Measurements from ENCODE around the gene NEUROD6. TPM values are rescaled to one million over a fixed set of nuclear protein-coding genes. Genes with fewer than 3 reads are reported as not detected.

NEUROD6 gene
- total and polyA plus RNA-seq, 10 donors: not detected

DNA sequence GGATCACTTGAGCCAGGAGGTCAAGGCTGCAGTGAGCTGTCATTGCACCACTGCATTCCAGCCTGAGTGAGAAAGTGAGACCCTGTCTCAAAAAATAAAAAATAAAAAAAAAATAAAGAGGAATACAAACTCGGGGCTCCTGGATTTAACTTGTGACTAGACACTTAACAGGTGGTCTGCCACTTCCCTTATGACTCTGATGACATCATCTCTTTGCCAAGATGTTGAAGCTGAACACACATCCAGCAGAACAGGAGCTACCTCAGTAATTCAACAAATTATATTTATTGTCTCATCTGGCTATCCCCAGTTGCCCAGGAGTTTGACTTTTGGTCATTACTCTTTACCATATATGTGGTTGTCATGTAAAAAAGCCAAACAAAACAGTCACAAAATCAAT is 35.3 kb downstream of the NEUROD6 start:
- Histone ChIP-seq H3K27ac (no peak overlapping the region), H3K9me3 (no peaks in the 10 kb centered on the region), H3K27me3 (replicated peaks in 1 of 7) (no peaks in the 10 kb centered on the region), H3K4me3 (no peak overlapping the region), H3K4me1 (no peaks in the 10 kb centered on the region), H3K36me3 (no peaks in the 10 kb centered on the region)
- 49 to 66% (median 62%) methylated on average over 1 of the region's 1 CpG for WGBS, 5 donors
- DNase-seq: no peak
- TF ChIP-seq, protein P1, sequence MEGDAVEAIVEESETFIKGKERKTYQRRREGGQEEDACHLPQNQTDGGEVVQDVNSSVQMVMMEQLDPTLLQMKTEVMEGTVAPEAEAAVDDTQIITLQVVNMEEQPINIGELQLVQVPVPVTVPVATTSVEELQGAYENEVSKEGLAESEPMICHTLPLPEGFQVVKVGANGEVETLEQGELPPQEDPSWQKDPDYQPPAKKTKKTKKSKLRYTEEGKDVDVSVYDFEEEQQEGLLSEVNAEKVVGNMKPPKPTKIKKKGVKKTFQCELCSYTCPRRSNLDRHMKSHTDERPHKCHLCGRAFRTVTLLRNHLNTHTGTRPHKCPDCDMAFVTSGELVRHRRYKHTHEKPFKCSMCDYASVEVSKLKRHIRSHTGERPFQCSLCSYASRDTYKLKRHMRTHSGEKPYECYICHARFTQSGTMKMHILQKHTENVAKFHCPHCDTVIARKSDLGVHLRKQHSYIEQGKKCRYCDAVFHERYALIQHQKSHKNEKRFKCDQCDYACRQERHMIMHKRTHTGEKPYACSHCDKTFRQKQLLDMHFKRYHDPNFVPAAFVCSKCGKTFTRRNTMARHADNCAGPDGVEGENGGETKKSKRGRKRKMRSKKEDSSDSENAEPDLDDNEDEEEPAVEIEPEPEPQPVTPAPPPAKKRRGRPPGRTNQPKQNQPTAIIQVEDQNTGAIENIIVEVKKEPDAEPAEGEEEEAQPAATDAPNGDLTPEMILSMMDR (IDR thresholded peaks at IDR 0.05 in 8 of 11, conservative IDR thresholded peaks at IDR 0.05 in 3 of 11): no peak
- TF ChIP-seq POLR2AphosphoS5 (IDR thresholded peaks at IDR 0.05): no peak
- no peak for TF ChIP-seq POLR2A (IDR thresholded peaks at IDR 0.05)
- intact Hi-C loops (cut with DNase I; ENCODE audit: low total_unique reads): no loop called here

DNA sequence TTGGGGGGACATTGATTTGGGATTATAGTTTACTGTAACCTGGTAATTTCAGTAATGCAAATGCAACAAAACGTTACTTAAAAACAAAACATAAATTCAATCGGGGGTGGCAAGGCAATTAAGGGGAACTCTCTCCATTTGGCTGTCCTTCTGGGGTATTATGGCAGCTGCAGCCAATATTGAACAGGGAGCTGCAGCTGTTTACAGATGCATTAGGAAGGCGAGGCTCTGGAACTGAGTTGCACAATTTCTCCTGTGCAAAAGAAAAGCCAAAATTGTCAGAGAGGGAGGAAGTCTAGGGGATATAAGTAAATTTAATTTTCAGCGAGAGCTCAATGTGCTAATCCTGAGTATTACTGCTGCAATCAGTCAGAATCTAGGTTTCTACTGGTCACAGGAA is 36.1 kb downstream of the NEUROD6 start:
- Histone ChIP-seq H3K4me1 (no peaks in the 10 kb centered on the region), H3K4me3 (no peak overlapping the region), H3K36me3 (no peaks in the 10 kb centered on the region), H3K27ac (no peak overlapping the region), H3K27me3 (replicated peaks in 1 of 7) (no peaks in the 10 kb centered on the region), H3K9me3 (no peaks in the 10 kb centered on the region)
- intact Hi-C loops (cut with DNase I; ENCODE audit: low total_unique reads): no loop called here
- TF ChIP-seq POLR2AphosphoS5 (IDR thresholded peaks at IDR 0.05) (no peak), POLR2A (IDR thresholded peaks at IDR 0.05) (no peak)
- TF ChIP-seq, protein P1 (IDR thresholded peaks at IDR 0.05 in 8 of 11, conservative IDR thresholded peaks at IDR 0.05 in 3 of 11): no peak
- 61 to 80% (median 74%) methylated on average over 4 of the region's 4 CpGs for WGBS, 5 donors
- no peak for DNase-seq

DNA sequence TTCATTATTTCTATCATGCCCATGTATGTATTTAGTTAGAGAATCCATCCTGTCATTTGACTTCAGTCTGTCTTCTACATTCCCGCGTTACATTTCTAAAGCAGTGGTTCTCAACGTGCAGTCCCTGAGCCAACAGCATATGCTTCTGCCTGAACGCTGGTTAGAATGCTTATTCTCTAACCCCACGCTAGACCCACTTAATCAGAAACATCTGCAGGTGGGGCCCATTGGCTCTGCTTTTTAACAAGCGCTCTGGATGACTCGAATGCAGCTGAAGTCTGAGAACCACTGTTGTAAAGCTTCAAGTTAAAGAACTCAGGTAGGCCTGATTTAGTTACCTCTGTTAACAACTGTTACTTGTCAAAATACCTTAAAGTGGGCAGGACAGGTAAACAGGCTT is 38.2 kb downstream of the NEUROD6 start:
- no peak for DNase-seq
- no peaks in the 10 kb centered on the region for H3K36me3 ChIP-seq
- no peak overlapping the region for H3K4me3 ChIP-seq
- H3K9me3 ChIP-seq: no peaks in the 10 kb centered on the region
- intact Hi-C loops (cut with DNase I; ENCODE audit: low total_unique reads): no loop called here
- TF ChIP-seq POLR2AphosphoS5 (IDR thresholded peaks at IDR 0.05) (no peak), POLR2A (IDR thresholded peaks at IDR 0.05) (no peak)
- TF ChIP-seq, protein P1 (IDR thresholded peaks at IDR 0.05 in 8 of 11, conservative IDR thresholded peaks at IDR 0.05 in 3 of 11): no peak
- H3K4me1 ChIP-seq: no peaks in the 10 kb centered on the region
- 81 to 91% (median 86%) methylated on average over 7 of the region's 7 CpGs for WGBS, 5 donors
- no peaks in the 10 kb centered on the region for H3K27me3 ChIP-seq (replicated peaks in 1 of 7)
- H3K27ac ChIP-seq: no peak overlapping the region

GRCh38 chr7:31299336-31299735 is 41.2 kb downstream of the NEUROD6 start:
- Histone ChIP-seq H3K36me3 (no peaks in the 10 kb centered on the region), H3K4me1 (no peaks in the 10 kb centered on the region), H3K27me3 (replicated peaks in 1 of 7) (no peaks in the 10 kb centered on the region), H3K9me3 (no peaks in the 10 kb centered on the region), H3K4me3 (no peak overlapping the region), H3K27ac (no peak overlapping the region)
- WGBS, 5 donors: 53 to 97% (median 67%) methylated on average over 1 of the region's 1 CpG
- DNase-seq: no peak
- TF ChIP-seq POLR2AphosphoS5 (IDR thresholded peaks at IDR 0.05): no peak
- TF ChIP-seq, protein P1 (IDR thresholded peaks at IDR 0.05 in 8 of 11, conservative IDR thresholded peaks at IDR 0.05 in 3 of 11): no peak
- TF ChIP-seq POLR2A (IDR thresholded peaks at IDR 0.05): no peak
- intact Hi-C loops (cut with DNase I; ENCODE audit: low total_unique reads): no loop called here
